Panc1 (cell line): ENCODE data around the gene CACNA2D3. TPM values are rescaled to one million over a fixed set of nuclear protein-coding genes. Genes with fewer than 3 reads are reported as not detected.

Experiments used
- ATAC-seq: fragments of 200-7000 bp; cut with Tn5 transposase; 2 replicates; pipeline ENCODE4 v1.9.1; 2020; ENCODE audit warnings: mild to moderate bottlenecking, moderate library complexity
- BruUV-seq: library from RNA; stranded (reverse); fragments of 400-500 nt; replicated peaks from 2 replicates; lab custom pipeline; 2021; lab: Mats Ljungman, UMichigan
- CTCF ChIA-PET: fragments of 300-600 bp; sonication (Branson Sonifier 250); formaldehyde crosslinking; loops from one replicate; lab custom pipeline; 2022; ENCODE audit warnings: antibody characterized with exemption; lab: Charles Lee
- POLR2A ChIA-PET: fragments of 300-600 bp; sonication (Branson Sonifier 250); formaldehyde crosslinking; loops from one replicate; lab custom pipeline; 2022; ENCODE audit warnings: antibody characterized with exemption; lab: Charles Lee
- DNase-seq: peaks from one replicate; pipeline ENCODE4 v3.0.0-alpha.2; 2010; ENCODE audit warnings: low read depth, low spot score
- H3K27ac ChIP-seq: 2 replicates; pipeline ENCODE4 v1.5.1; 2011; ENCODE audit warnings: mild to moderate bottlenecking, low read length, inconsistent platforms
- H3K27me3 ChIP-seq: fragments of 200-500 bp; sonication (Bioruptor generic); 2 replicates; pipeline ENCODE4 v1.6.0; 2014; ENCODE audit warnings: low read length, inconsistent platforms; ENCODE audit not compliant: control insufficient read depth, insufficient read depth
- H3K36me3 ChIP-seq: fragments of 200-500 bp; sonication (Bioruptor generic); 2 replicates; pipeline ENCODE4 v1.5.1; 2014; ENCODE audit warnings: inconsistent platforms, mild to moderate bottlenecking, low read length, moderate library complexity; ENCODE audit not compliant: control insufficient read depth, insufficient read depth
- H3K4me1 ChIP-seq: 2 replicates; pipeline ENCODE4 v1.5.1; 2011; ENCODE audit warnings: inconsistent platforms, mild to moderate bottlenecking, low read length, moderate library complexity; ENCODE audit not compliant: control insufficient read depth, insufficient read depth
- H3K4me3 ChIP-seq, 2 experiments: 2 replicates each; pipeline ENCODE4 v1.5.1; 2011 to 2012; ENCODE audit warnings: low read depth in 2 of 2, low read length in 2 of 2, mild to moderate bottlenecking in 2 of 2, inconsistent platforms in 1 of 2, moderate library complexity in 1 of 2
- H3K9me3 ChIP-seq: fragments of 200-500 bp; sonication (Bioruptor generic); 2 replicates; pipeline ENCODE4 v1.5.1; 2014; ENCODE audit warnings: low read depth, mild to moderate bottlenecking, inconsistent platforms, low read length, moderate library complexity; ENCODE audit not compliant: control insufficient read depth, insufficient read depth
- CTCF ChIP-seq: fragments of 450-650 bp; IDR thresholded peaks from 2 replicates; pipeline ENCODE4 v1.5.1; 2017; ENCODE audit warnings: mild to moderate bottlenecking
- POLR2AphosphoS5 ChIP-seq: IDR thresholded peaks from 2 replicates; pipeline ENCODE4 v1.6.1; 2012; ENCODE audit warnings: mild to moderate bottlenecking, low read depth, low read length, moderate library complexity
- REST ChIP-seq, 2 experiments: IDR thresholded peaks; 2 replicates each; pipeline ENCODE4 v1.6.1; 2011 to 2012; ENCODE audit warnings: low read depth in 2 of 2, control low read depth in 1 of 2, low read length in 1 of 2, mild to moderate bottlenecking in 1 of 2, moderate library complexity in 1 of 2; ENCODE audit not compliant: insufficient read depth in 1 of 2
- SIN3A ChIP-seq: IDR thresholded peaks from 2 replicates; pipeline ENCODE4 v1.6.1; 2012; ENCODE audit warnings: low read depth, mild to moderate bottlenecking, low read length, moderate library complexity, borderline replicate concordance; ENCODE audit not compliant: insufficient read depth
- TCF7L2 ChIP-seq: IDR thresholded peaks from 2 replicates; pipeline ENCODE4 v1.6.1; 2011; ENCODE audit warnings: mild to moderate bottlenecking, low read depth, low read length, inconsistent platforms
- in situ Hi-C: cut with HindIII; loops from 2 replicates; pipeline ENCODE4 v1.10.0; 2016; ENCODE audit warnings: low sequenced_read_pairs, low pct_unique_long_range_greater_than_20kb
- intact Hi-C: fragments of 100-400 bp; cut with micrococcal nuclease; formaldehyde crosslinking; loops from one replicate; pipeline ENCODE4 v1.10.0; 2022; ENCODE audit not compliant: unreplicated experiment
- total RNA-seq: library from RNA; stranded (reverse); gene quantifications from one replicate; pipeline ENCODE4 v1.2.1, GENCODE V29; 2021; ENCODE audit not compliant: unreplicated experiment

The CACNA2D3 gene
- total RNA-seq, 1 experiment from 2014 or later = 0.41 TPM

GRCh38 chr3:54982807-54983206 lies 860.5 kb downstream of the CACNA2D3 start:
- no peaks in the 10 kb centered on the region for H3K36me3 ChIP-seq
- no peak overlapping the region for H3K4me3 ChIP-seq
- DNase-seq = no peak
- no peak overlapping the region for H3K27ac ChIP-seq
- in situ Hi-C loops (no loop called here), intact Hi-C loops (no loop called here)
- CTCF ChIA-PET = no interaction called here
- POLR2A ChIA-PET = no interaction called here
- TF ChIP-seq POLR2AphosphoS5 (no peak), TCF7L2 (no peak), REST (IDR thresholded peaks at IDR 0.05; ENCODE audit: insufficient read depth in 1 of 2, low read depth in 2 of 2, low read length in 1 of 2) (no peak), SIN3A (no peak), CTCF (no peak)
- no peaks in the 10 kb centered on the region for H3K27me3 ChIP-seq
- no peaks in the 10 kb centered on the region for H3K9me3 ChIP-seq
- BruUV-seq = no TSS peak
- no peak for ATAC-seq
- no peaks in the 10 kb centered on the region for H3K4me1 ChIP-seq

DNA sequence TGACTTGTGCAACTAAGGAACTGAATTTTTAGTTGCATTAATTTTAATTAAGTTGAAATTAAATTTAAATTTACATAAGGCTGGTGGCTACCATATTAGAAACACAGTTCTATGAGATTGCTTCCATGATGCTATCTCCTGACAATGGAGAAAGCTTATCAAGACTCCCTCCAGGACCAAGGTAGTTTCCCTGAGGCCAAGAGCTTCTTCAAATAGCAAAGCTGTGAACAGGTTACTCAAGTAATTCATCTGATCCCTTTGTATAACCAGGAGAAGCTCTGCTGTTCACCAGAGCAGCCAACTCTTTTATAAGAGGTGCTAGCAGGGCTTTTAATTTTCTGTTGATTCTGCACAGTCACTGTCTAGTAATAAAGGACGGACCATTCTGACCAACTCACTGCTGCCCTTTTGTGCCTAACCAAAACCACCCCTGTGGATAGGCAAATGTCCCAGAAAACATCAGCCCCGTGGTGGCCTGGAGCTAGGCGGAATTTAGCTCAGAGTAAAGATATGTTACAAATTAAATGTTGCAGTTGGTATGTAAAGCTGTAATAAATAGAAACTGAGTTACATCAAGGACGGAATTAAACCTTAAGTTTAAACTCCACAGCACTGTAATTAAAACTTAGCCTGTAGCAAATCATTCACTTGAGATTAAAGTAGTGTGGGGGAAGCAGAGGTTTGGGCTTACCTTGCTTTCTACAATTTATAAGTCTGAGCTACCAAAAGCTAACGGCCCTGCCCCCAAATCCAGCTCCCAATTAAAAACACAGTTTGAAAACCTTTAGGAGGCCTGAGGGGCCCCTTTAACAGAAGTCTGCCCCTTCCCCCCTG lies 861.1 kb downstream of the CACNA2D3 start:
- no peak overlapping the region for H3K4me3 ChIP-seq
- H3K36me3 ChIP-seq = no peaks in the 10 kb centered on the region
- POLR2A ChIA-PET = no interaction called here
- H3K9me3 ChIP-seq = no peaks in the 10 kb centered on the region
- DNase-seq = no peak
- in situ Hi-C loops (no loop called here), intact Hi-C loops (no loop called here)
- CTCF ChIA-PET = no interaction called here
- TF ChIP-seq REST (IDR thresholded peaks at IDR 0.05; ENCODE audit: insufficient read depth in 1 of 2, low read depth in 2 of 2, low read length in 1 of 2) (no peak), SIN3A (no peak), CTCF (no peak), POLR2AphosphoS5 (no peak), TCF7L2 (no peak)
- H3K4me1 ChIP-seq = no peaks in the 10 kb centered on the region
- no peak overlapping the region for H3K27ac ChIP-seq
- no peak for ATAC-seq
- BruUV-seq = no TSS peak
- no peaks in the 10 kb centered on the region for H3K27me3 ChIP-seq
